ENCODE measurements around the gene PTP4A1.

Gene PTP4A1

DNA sequence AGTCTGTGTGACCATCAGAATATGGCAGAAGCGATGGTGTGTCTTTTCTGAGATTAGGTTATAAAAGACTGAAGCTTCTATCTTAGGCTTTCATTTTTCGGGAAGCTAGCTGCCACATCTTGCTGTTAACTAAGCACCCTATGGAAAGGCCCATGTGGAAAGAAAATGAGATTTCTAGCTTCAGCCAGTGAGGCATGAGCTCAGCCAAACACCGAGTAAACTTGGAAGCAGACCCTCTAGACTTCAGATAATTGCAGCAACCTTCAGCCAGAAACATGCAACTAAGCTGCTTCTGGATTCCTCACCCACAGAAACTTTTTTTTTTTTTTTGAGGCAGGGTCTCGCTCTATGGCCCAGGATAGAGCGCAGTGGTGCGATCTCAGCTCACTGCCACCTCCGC is 20.6 kb downstream of the PTP4A1 start:
- no peak for TF ChIP-seq CTCF (IDR thresholded peaks at IDR 0.05)

- no peak for TF ChIP-seq CTCF (IDR thresholded peaks at IDR 0.05)
Observed at GRCh38 chr6:63597141-63598048, 25.1 kb downstream of the PTP4A1 start.

DNA sequence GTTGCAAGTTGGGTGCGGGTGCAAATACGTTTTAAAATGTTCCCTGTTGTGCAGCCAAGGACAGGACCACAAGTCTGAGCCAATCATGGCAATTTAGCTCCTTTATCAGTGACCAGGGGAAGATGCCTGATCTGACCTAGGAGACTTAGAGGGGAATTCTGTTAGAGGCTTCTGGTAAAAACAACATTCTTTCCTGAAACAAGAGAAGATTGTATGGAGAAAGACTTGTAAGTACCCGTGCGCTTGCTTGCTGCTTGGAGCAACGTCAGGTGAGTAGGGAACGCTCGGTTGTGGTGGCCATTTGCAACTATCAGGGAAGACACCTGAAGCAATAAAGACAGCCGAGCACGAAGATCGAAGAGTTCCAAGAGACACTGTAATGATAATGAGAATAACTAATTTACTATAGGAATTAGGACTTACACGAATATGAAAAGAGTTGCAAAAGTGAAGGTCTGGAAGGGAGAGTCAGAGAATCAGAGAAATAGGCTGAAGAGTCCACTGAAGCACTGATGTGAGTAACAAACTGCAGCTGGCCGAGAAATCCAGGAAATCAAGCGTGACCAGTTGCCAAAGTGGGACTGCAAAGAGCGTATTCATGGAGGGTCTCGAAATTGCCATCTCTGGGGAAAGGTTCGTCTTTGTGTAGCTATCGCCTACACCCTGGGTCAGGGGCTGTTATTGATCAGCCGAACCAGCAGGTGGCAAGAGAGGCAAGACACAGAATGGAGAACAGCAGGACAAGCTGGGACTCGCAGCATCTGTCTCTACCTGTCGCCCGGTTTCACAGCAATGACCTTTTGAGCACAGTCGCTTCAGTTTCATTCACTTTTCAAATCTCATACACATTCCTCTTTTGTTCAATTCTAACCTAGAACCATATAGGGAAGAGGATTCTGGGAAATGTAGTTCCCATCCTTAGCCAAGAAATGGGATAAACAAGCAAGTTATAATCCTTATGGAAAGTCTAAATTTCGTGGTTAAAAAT is 26.1 kb downstream of the PTP4A1 start:
- TF ChIP-seq CTCF (IDR thresholded peaks at IDR 0.05), result peak; percentile 83

- no peak for TF ChIP-seq CTCF (IDR thresholded peaks at IDR 0.05)
Observed at GRCh38 chr6:63599243-63599642, 27.0 kb downstream of the PTP4A1 start.

GRCh38 chr6:63600136-63600535 is 27.9 kb downstream of the PTP4A1 start:
- no peak for TF ChIP-seq CTCF (IDR thresholded peaks at IDR 0.05)

DNA sequence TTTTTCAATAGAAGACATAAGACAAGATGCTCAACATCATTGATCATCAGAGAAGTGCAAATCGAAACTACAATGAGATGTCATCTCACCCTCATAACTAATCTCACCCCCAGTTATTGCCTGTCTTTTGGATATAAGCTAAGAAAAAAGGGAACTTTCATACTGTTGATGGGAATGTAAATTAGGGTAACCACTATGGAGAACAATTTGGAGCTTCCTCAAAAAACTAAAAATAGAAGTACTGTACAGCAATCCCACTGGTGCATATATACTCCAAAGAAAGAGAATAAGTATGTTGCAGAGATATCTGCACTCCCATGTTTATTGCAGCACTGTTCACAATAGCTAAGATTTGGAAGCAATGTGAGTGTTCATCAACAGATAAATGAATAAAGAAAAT is 37.0 kb downstream of the PTP4A1 start:
- no peak for TF ChIP-seq CTCF (IDR thresholded peaks at IDR 0.05)

GRCh38 chr6:63610944-63611343 is 38.7 kb downstream of the PTP4A1 start:
- TF ChIP-seq CTCF (IDR thresholded peaks at IDR 0.05), result no peak

Data from LNCAP (cell line).